Keratinocyte (primary cell): ENCODE results near the gene MIF4GD. TPM values are rescaled to one million over a fixed set of nuclear protein-coding genes. Genes with fewer than 3 reads are reported as not detected.
"Not testable (repeated sequence)": the region's sequence is repeated elsewhere in the genome, so short reads cannot be mapped to it uniquely, and the experiment has no call there.

Experiments used
- DNase-seq: peaks from one replicate; pipeline ENCODE4 v3.0.0-alpha.2; 2011; ENCODE audit warnings: low read depth, missing footprints, low spot score
- FAIRE-seq: peaks from 2 replicates; lab custom pipeline; 2011; peaks lifted over from hg19 to GRCh38; lab: Jason Lieb, UNC
- H2AFZ ChIP-seq: 2 replicates; pipeline ENCODE4 v1.6.0; 2012; ENCODE audit warnings: low read length, control low read depth, inconsistent platforms; ENCODE audit not compliant: control insufficient read depth
- H3K27ac ChIP-seq: 2 replicates; pipeline ENCODE4 v1.5.1; 2011; ENCODE audit warnings: low read length; ENCODE audit not compliant: control insufficient read depth, insufficient read depth
- H3K27me3 ChIP-seq: 3 replicates; pipeline ENCODE4 v1.6.0; 2011; ENCODE audit warnings: low read length; ENCODE audit not compliant: control insufficient read depth, insufficient read depth; ENCODE audit errors: extremely low read depth
- H3K36me3 ChIP-seq, 2 experiments: 2 replicates in 1 of 2; 3 replicates in 1 of 2; pipeline ENCODE4 v1.5.1; 2011; ENCODE audit warnings: low read length in 2 of 2, mild to moderate bottlenecking in 1 of 2; ENCODE audit not compliant: control insufficient read depth in 2 of 2, insufficient read depth in 2 of 2; ENCODE audit errors: extremely low read depth in 1 of 2
- H3K4me1 ChIP-seq: 3 replicates; pipeline ENCODE4 v1.5.1; 2011; ENCODE audit warnings: low read length; ENCODE audit not compliant: control insufficient read depth, insufficient read depth; ENCODE audit errors: extremely low read depth
- H3K4me2 ChIP-seq: 3 replicates; pipeline ENCODE4 v1.6.0; 2011; ENCODE audit warnings: low read depth, low read length; ENCODE audit not compliant: control insufficient read depth, insufficient read depth; ENCODE audit errors: extremely low read depth
- H3K4me3 ChIP-seq, 3 experiments: fragments of 200-600 bp in 1 of 3; sonication (generic) in 1 of 3; 2 replicates in 2 of 3; 3 replicates in 1 of 3; pipeline ENCODE4 v1.5.1; 2011 to 2016; ENCODE audit warnings: low read length in 3 of 3, mild to moderate bottlenecking in 3 of 3, control low read depth in 2 of 3, inconsistent platforms in 1 of 3, low read depth in 1 of 3, mixed read lengths in 1 of 3, mixed run types in 1 of 3, moderate library complexity in 1 of 3; ENCODE audit not compliant: control insufficient read depth in 2 of 3, insufficient read depth in 2 of 3; ENCODE audit errors: extremely low read depth in 1 of 3
- H3K79me2 ChIP-seq: 2 replicates; pipeline ENCODE4 v1.6.0; 2012; ENCODE audit warnings: low read length; ENCODE audit not compliant: control insufficient read depth, insufficient read depth
- H3K9ac ChIP-seq: 3 replicates; pipeline ENCODE4 v1.6.0; 2011; ENCODE audit warnings: low read length; ENCODE audit not compliant: control insufficient read depth, insufficient read depth; ENCODE audit errors: extremely low read depth
- H3K9me1 ChIP-seq: 3 replicates; pipeline ENCODE4 v1.6.0; 2011; ENCODE audit warnings: low read length; ENCODE audit not compliant: control insufficient read depth, insufficient read depth; ENCODE audit errors: extremely low read depth
- H3K9me3 ChIP-seq: 2 replicates; pipeline ENCODE4 v1.5.1; 2012; ENCODE audit warnings: low read depth, low read length; ENCODE audit not compliant: control insufficient read depth
- H4K20me1 ChIP-seq: 3 replicates; pipeline ENCODE4 v1.6.0; 2011; ENCODE audit warnings: low read length; ENCODE audit not compliant: control insufficient read depth, insufficient read depth; ENCODE audit errors: extremely low read depth
- EZH2 ChIP-seq: IDR thresholded peaks from one replicate; pipeline ENCODE4 v1.6.1; 2012; ENCODE audit warnings: inconsistent platforms, mild to moderate bottlenecking, low read length, moderate library complexity
- dilution Hi-C: fragments of 300-500 bp; cut with MboI; formaldehyde crosslinking; loops from one replicate; pipeline ENCODE4 v1.7.0; 2020; ENCODE audit warnings: low sequenced_read_pairs; ENCODE audit not compliant: extremely low pct_ligation_motif_present
- polyA plus RNA-seq, 5 experiments: library from polyadenylated mRNA; depleted of rRNA in 3 of 5; stranded (reverse) in 3 of 5; stranded (forward) in 1 of 5; unstranded in 1 of 5; fragments of >200 nt; gene quantifications; 1 replicate in 1 of 5; 2 replicates in 3 of 5; 3 replicates in 1 of 5; pipeline versions ENCODE4 v1.2.1 to v1.2.3, GENCODE V29; 2011 to 2012; ENCODE audit warnings: missing spikeins in 2 of 5, low read depth in 1 of 5, low replicate concordance in 1 of 5
- TF ChIP-seq, protein P1 (sequence below), 3 experiments: IDR thresholded peaks in 1 of 3; conservative IDR thresholded peaks in 1 of 3; optimal IDR thresholded peaks in 1 of 3; 2 replicates in 2 of 3; 3 replicates in 1 of 3; pipeline versions ENCODE3 to v1.5.1; 2011; ENCODE audit warnings: low read length in 3 of 3, mild to moderate bottlenecking in 3 of 3, moderate library complexity in 2 of 3, control low read depth in 1 of 3, inconsistent platforms in 1 of 3; ENCODE audit not compliant: insufficient read depth in 2 of 3; ENCODE audit errors: extremely low read depth in 1 of 3

The MIF4GD gene
- polyA plus RNA-seq, 1 donor (not counting 4 experiments of a cell fraction or from before 2014, with no cell fraction given), result 15.9 TPM

DNA sequence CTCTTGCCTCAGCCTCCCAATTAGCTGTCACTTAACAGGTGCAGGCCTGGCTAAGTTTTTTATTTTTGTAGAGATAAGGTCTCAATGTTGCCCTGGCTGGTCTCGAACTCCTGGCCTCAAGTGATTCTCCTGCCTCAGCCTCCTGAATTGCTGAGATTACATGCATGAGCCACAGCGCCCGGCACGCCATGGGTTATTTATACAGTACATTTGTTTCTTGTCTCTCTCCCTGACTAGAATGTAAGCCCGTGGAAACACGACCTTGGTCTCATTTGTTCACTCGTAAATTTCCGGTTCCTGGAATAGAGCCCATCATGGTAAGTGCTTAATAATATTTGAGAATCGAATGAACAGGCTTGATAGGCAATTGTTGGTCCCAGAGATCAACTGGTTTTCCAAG lies 16.2 kb upstream of the MIF4GD start:
- H3K36me3 ChIP-seq, result peaks cover 3 to 10% of the 10 kb centered on the region in 2 experiments
- H2AFZ ChIP-seq, result no peak overlapping the region
- no peaks in the 10 kb centered on the region for H3K9me3 ChIP-seq
- no peaks in the 10 kb centered on the region for H3K27me3 ChIP-seq
- no peak overlapping the region for H3K9ac ChIP-seq
- no peak for FAIRE-seq
- no peaks in the 10 kb centered on the region for H3K9me1 ChIP-seq
- H3K27ac ChIP-seq, result no peak overlapping the region
- dilution Hi-C loops, result no loop called here
- H3K79me2 ChIP-seq, result peaks cover 7% of the 10 kb centered on the region
- no peaks in the 10 kb centered on the region for H4K20me1 ChIP-seq
- no peak overlapping the region for H3K4me3 ChIP-seq
- no peak for DNase-seq
- no peak overlapping the region for H3K4me2 ChIP-seq
- peaks cover 10% of the 10 kb centered on the region for H3K4me1 ChIP-seq
- no peak for TF ChIP-seq EZH2
- TF ChIP-seq, protein P1, sequence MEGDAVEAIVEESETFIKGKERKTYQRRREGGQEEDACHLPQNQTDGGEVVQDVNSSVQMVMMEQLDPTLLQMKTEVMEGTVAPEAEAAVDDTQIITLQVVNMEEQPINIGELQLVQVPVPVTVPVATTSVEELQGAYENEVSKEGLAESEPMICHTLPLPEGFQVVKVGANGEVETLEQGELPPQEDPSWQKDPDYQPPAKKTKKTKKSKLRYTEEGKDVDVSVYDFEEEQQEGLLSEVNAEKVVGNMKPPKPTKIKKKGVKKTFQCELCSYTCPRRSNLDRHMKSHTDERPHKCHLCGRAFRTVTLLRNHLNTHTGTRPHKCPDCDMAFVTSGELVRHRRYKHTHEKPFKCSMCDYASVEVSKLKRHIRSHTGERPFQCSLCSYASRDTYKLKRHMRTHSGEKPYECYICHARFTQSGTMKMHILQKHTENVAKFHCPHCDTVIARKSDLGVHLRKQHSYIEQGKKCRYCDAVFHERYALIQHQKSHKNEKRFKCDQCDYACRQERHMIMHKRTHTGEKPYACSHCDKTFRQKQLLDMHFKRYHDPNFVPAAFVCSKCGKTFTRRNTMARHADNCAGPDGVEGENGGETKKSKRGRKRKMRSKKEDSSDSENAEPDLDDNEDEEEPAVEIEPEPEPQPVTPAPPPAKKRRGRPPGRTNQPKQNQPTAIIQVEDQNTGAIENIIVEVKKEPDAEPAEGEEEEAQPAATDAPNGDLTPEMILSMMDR (optimal IDR thresholded peaks at IDR 0.05 in 1 of 3, IDR thresholded peaks at IDR 0.05 in 1 of 3, conservative IDR thresholded peaks at IDR 0.05 in 1 of 3; ENCODE audit: extremely low read depth in 1 of 3, insufficient read depth in 2 of 3, low read length in 3 of 3), result no peak

DNA sequence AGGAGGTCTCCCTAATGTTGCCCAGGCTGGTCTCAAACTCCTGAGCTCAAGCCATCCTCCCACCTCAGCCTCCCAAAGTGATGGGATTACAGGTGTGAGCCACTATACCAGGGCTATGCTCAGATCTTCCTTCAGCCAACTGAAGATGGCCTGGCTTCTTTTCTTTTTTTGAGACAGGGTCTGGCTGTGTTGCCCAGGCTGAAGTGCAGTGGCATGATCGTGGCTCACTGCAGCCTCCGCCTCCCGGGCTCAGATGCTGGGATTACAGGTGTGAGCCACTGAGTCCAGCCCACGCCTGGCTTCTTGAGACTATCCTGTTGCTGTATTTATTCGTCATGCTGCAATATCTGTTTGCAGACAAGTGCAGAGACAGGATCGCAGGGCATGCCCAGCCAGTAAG lies 14.1 kb upstream of the MIF4GD start:
- H4K20me1 ChIP-seq, result no peaks in the 10 kb centered on the region
- no peak overlapping the region for H2AFZ ChIP-seq
- H3K9me1 ChIP-seq, result no peaks in the 10 kb centered on the region
- FAIRE-seq (no peak), DNase-seq (no peak)
- H3K4me2 ChIP-seq, result no peak overlapping the region
- H3K36me3 ChIP-seq, result peaks cover 3 to 10% of the 10 kb centered on the region in 2 experiments
- no peak for TF ChIP-seq EZH2
- TF ChIP-seq, protein P1 (optimal IDR thresholded peaks at IDR 0.05 in 1 of 3, IDR thresholded peaks at IDR 0.05 in 1 of 3, conservative IDR thresholded peaks at IDR 0.05 in 1 of 3; ENCODE audit: extremely low read depth in 1 of 3, insufficient read depth in 2 of 3, low read length in 3 of 3), result no peak
- no peak overlapping the region for H3K4me3 ChIP-seq
- no peak overlapping the region for H3K27ac ChIP-seq
- peaks cover 10% of the 10 kb centered on the region for H3K4me1 ChIP-seq
- no peaks in the 10 kb centered on the region for H3K9me3 ChIP-seq
- H3K27me3 ChIP-seq, result no peaks in the 10 kb centered on the region
- peaks cover 7% of the 10 kb centered on the region for H3K79me2 ChIP-seq
- dilution Hi-C loops, result no loop called here
- no peak overlapping the region for H3K9ac ChIP-seq

DNA sequence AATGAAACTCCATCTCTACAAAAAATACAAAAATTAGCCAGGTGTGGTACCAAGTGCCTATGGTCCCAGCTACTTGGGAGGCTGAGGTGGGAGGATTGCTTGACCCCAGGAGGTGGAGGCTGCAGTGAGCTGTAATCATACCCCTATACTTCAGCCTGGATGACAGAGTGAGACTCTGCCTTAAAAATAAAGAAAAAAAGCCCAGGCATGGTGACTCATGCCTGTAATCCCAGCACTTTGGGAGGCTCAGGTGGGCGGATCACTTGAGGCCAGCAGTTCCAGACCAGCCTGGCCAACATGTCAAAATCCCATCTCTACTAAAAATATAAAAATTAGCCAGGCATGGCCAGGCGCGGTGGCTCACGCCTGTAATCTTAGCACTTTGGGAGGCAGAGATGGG lies 9.2 kb upstream of the MIF4GD start:
- H3K79me2 ChIP-seq, H3K9me1 ChIP-seq, DNase-seq, dilution Hi-C loops, H4K20me1 ChIP-seq, H3K27me3 ChIP-seq, FAIRE-seq, H3K9ac ChIP-seq, H3K27ac ChIP-seq, H2AFZ ChIP-seq, H3K4me3 ChIP-seq, H3K9me3 ChIP-seq, H3K4me2 ChIP-seq, H3K4me1 ChIP-seq, H3K36me3 ChIP-seq: not testable (repeated sequence)
